Liver (tissue), 3 donors: ENCODE data around the gene NEIL1.

Source experiments
- CTCF ChIP-seq: fragments of 150-350 bp; IDR thresholded peaks from 2 replicates; pipeline ENCODE4 v1.5.1; 2017; ENCODE audit warnings: improper control_type of control experiment, low read depth, low read length; ENCODE audit not compliant: missing input control
- EGR1 ChIP-seq, 2 donors: IDR thresholded peaks; 2 replicates each; pipeline ENCODE4 v1.6.1; 2016 to 2018; ENCODE audit warnings: antibody characterized with exemption in 2 of 2, low read depth in 2 of 2
- FOXA1 ChIP-seq: IDR thresholded peaks from 2 replicates; pipeline ENCODE4 v1.6.1; 2016; ENCODE audit warnings: antibody characterized with exemption
- GABPA ChIP-seq, 2 donors: IDR thresholded peaks in 1 of 2; conservative IDR thresholded peaks in 1 of 2; 2 replicates each; pipeline ENCODE4 v1.6.1; 2016; ENCODE audit warnings: antibody characterized with exemption in 2 of 2, mild to moderate bottlenecking in 1 of 2, moderate library complexity in 1 of 2
- JUND ChIP-seq, 2 donors: IDR thresholded peaks; 2 replicates each; pipeline ENCODE4 v1.6.1; 2016; ENCODE audit warnings: antibody characterized with exemption in 2 of 2
- MAX ChIP-seq: IDR thresholded peaks from 2 replicates; pipeline ENCODE4 v1.6.1; 2016; ENCODE audit warnings: antibody characterized with exemption
- REST ChIP-seq: IDR thresholded peaks from 2 replicates; pipeline ENCODE4 v1.6.1; 2016; ENCODE audit warnings: antibody characterized with exemption, mild to moderate bottlenecking
- YY1 ChIP-seq: IDR thresholded peaks from 2 replicates; pipeline ENCODE4 v1.6.1; 2016; ENCODE audit warnings: antibody characterized with exemption, mild to moderate bottlenecking
- ZBTB33 ChIP-seq: IDR thresholded peaks from 2 replicates; pipeline ENCODE4 v1.6.1; 2016; ENCODE audit warnings: antibody characterized with exemption
- donor health status: healthy.
- donor health status: healthy.

GRCh38 chr15:75364881-75365280 lies 18.0 kb downstream of the NEIL1 start:
- no peak for TF ChIP-seq MAX
- TF ChIP-seq CTCF, result no peak
- no peak for TF ChIP-seq REST
- no peak for TF ChIP-seq ZBTB33
- TF ChIP-seq FOXA1, result no peak
- no peak for TF ChIP-seq JUND (IDR thresholded peaks at IDR 0.05)
- TF ChIP-seq YY1, result no peak
- no peak for TF ChIP-seq GABPA (IDR thresholded peaks at IDR 0.05 in 1 of 2, conservative IDR thresholded peaks at IDR 0.05 in 1 of 2)
- TF ChIP-seq EGR1 (IDR thresholded peaks at IDR 0.05; ENCODE audit: low read depth in 2 of 2), result no peak
